ENCODE data around the gene KCNIP1. TPM values are rescaled to one million over a fixed set of nuclear protein-coding genes. Genes with fewer than 3 reads are reported as not detected.

Gene KCNIP1
- polyA plus RNA-seq, 3 donors = not detected

- Histone ChIP-seq H3K4me1 (ENCODE audit: control insufficient read depth in 1 of 2, insufficient read depth in 2 of 2, low read length in 2 of 2) (no peaks in the 10 kb centered on the region), H3K4me3 (replicated peaks in 1 of 3; ENCODE audit: low read depth in 2 of 3, low read length in 3 of 3) (no peak overlapping the region), H3K27ac (ENCODE audit: low read depth in 1 of 2, low read length in 2 of 2) (no peak overlapping the region), H4K20me1 (ENCODE audit: insufficient read depth, low read length) (no peaks in the 10 kb centered on the region), H3K79me2 (ENCODE audit: insufficient read depth, low read length) (no peaks in the 10 kb centered on the region), H3K36me3 (replicated peaks in 1 of 2; ENCODE audit: control insufficient read depth in 1 of 2, insufficient read depth in 2 of 2, low read length in 2 of 2) (no peaks in the 10 kb centered on the region), H3K9me3 (replicated peaks in 1 of 2; ENCODE audit: control insufficient read depth in 1 of 2, insufficient read depth in 1 of 2, low read length in 2 of 2) (no peaks in the 10 kb centered on the region), H3K27me3 (ENCODE audit: control insufficient read depth in 2 of 2, insufficient read depth in 2 of 2, low read length in 2 of 2) (peaks cover 6 to 7% of the 10 kb centered on the region in 2 donors), H2AFZ (ENCODE audit: insufficient read depth, low read depth, low read length, poor library complexity, severe bottlenecking) (no peak overlapping the region), H3K4me2 (replicated peaks; ENCODE audit: extremely low read depth, low read length, poor library complexity, severe bottlenecking) (no peak overlapping the region), H3K9ac (ENCODE audit: insufficient read depth, low read length, poor library complexity, severe bottlenecking) (no peak overlapping the region)
- intact Hi-C loops (cut with micrococcal nuclease) = no loop called here
- no CpG with 5 or more reads among the region's 4 CpGs for WGBS (ENCODE audit: insufficient coverage)
- H3K27ac Mint-ChIP-seq = no peak overlapping the region
- no peak for DNase-seq
- H3K4me3 Mint-ChIP-seq = no peak overlapping the region
- TF ChIP-seq, protein P1, sequence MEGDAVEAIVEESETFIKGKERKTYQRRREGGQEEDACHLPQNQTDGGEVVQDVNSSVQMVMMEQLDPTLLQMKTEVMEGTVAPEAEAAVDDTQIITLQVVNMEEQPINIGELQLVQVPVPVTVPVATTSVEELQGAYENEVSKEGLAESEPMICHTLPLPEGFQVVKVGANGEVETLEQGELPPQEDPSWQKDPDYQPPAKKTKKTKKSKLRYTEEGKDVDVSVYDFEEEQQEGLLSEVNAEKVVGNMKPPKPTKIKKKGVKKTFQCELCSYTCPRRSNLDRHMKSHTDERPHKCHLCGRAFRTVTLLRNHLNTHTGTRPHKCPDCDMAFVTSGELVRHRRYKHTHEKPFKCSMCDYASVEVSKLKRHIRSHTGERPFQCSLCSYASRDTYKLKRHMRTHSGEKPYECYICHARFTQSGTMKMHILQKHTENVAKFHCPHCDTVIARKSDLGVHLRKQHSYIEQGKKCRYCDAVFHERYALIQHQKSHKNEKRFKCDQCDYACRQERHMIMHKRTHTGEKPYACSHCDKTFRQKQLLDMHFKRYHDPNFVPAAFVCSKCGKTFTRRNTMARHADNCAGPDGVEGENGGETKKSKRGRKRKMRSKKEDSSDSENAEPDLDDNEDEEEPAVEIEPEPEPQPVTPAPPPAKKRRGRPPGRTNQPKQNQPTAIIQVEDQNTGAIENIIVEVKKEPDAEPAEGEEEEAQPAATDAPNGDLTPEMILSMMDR (IDR thresholded peaks at IDR 0.05) = no peak
- H3K9me3 Mint-ChIP-seq = peaks cover 0 to 7% (median 5%) of the 10 kb centered on the region in 7 donors
- H3K4me1 Mint-ChIP-seq = no peaks in the 10 kb centered on the region
- no peaks in the 10 kb centered on the region for H3K36me3 Mint-ChIP-seq
- H3K27me3 Mint-ChIP-seq (ENCODE audit: low read depth in 3 of 3) = peaks cover 14 to 24% (median 23%) of the 10 kb centered on the region in 3 donors
Observed at GRCh38 chr5:170711300-170711699, 207.5 kb downstream of the KCNIP1 start.

- no peak overlapping the region for H2AFZ ChIP-seq (ENCODE audit: insufficient read depth, low read depth, low read length, poor library complexity, severe bottlenecking)
- intact Hi-C loops (cut with micrococcal nuclease) = no loop called here
- H3K4me1 ChIP-seq (ENCODE audit: control insufficient read depth in 1 of 2, insufficient read depth in 2 of 2, low read length in 2 of 2) = no peaks in the 10 kb centered on the region
- peaks cover 12 to 24% (median 20%) of the 10 kb centered on the region in 3 donors for H3K27me3 Mint-ChIP-seq (ENCODE audit: low read depth in 3 of 3)
- TF ChIP-seq, protein P1 (IDR thresholded peaks at IDR 0.05) = no peak
- no peaks in the 10 kb centered on the region for H3K79me2 ChIP-seq (ENCODE audit: insufficient read depth, low read length)
- no peaks in the 10 kb centered on the region for H3K36me3 Mint-ChIP-seq
- no peak overlapping the region for H3K4me2 ChIP-seq (replicated peaks; ENCODE audit: extremely low read depth, low read length, poor library complexity, severe bottlenecking)
- H3K4me1 Mint-ChIP-seq = no peaks in the 10 kb centered on the region
- H3K4me3 Mint-ChIP-seq = peak overlapping the region in 1 of 2 donors; percentile 11
- H3K27me3 ChIP-seq (ENCODE audit: control insufficient read depth in 2 of 2, insufficient read depth in 2 of 2, low read length in 2 of 2) = peaks cover 0 to 4% of the 10 kb centered on the region in 2 donors
- H3K27ac Mint-ChIP-seq = no peak overlapping the region
- H3K9ac ChIP-seq (ENCODE audit: insufficient read depth, low read length, poor library complexity, severe bottlenecking) = no peak overlapping the region
- no peaks in the 10 kb centered on the region for H3K36me3 ChIP-seq (replicated peaks in 1 of 2; ENCODE audit: control insufficient read depth in 1 of 2, insufficient read depth in 2 of 2, low read length in 2 of 2)
- H4K20me1 ChIP-seq (ENCODE audit: insufficient read depth, low read length) = no peaks in the 10 kb centered on the region
- H3K9me3 ChIP-seq (replicated peaks in 1 of 2; ENCODE audit: control insufficient read depth in 1 of 2, insufficient read depth in 1 of 2, low read length in 2 of 2) = no peaks in the 10 kb centered on the region
- H3K27ac ChIP-seq (ENCODE audit: low read depth in 1 of 2, low read length in 2 of 2) = no peak overlapping the region
- no peak overlapping the region for H3K4me3 ChIP-seq (replicated peaks in 1 of 3; ENCODE audit: low read depth in 2 of 3, low read length in 3 of 3)
- H3K9me3 Mint-ChIP-seq = no peaks in the 10 kb centered on the region
- 100% methylated on average over 5 of the region's 5 CpGs for WGBS (ENCODE audit: insufficient coverage)
- DNase-seq = no peak
Observed at GRCh38 chr5:170715141-170715540, 211.3 kb downstream of the KCNIP1 start.
